Activated CD8-positive, alpha-beta memory T cell treated with anti-CD3 and anti-CD28 coated beads, Interleukin-2, amount 10 ng/mL, durations not matched to agents 7 days and 5 days (primary cell): ENCODE data around the gene QRICH2. TPM values are rescaled to one million over a fixed set of nuclear protein-coding genes. Genes with fewer than 3 reads are reported as not detected.
"Not testable (repeated sequence)": the region's sequence is repeated elsewhere in the genome, so short reads cannot be mapped to it uniquely, and the experiment has no call there.

ENCODE experiments used
- ATAC-seq: fragments of 150-1000 bp; cut with Tn5 transposase; one replicate; pipeline ENCODE4 v1.10.0; 2021; ENCODE audit warnings: moderate library complexity
- CTCF ChIA-PET: fragments of 350-600 bp; sonication (Branson Sonifier 250); formaldehyde crosslinking; loops from one replicate; lab custom pipeline; 2021; ENCODE audit warnings: antibody characterized with exemption; lab: Charles Lee
- DNase-seq: peaks from one replicate; pipeline ENCODE4 v3.0.0-alpha.2; 2020
- H3K27ac Mint-ChIP-seq: one replicate; pipeline ENCODE4 v1.8.0; 2021; ENCODE audit warnings: mild to moderate bottlenecking, mixed read lengths
- H3K27me3 Mint-ChIP-seq: one replicate; pipeline ENCODE4 v1.8.0; 2021; ENCODE audit warnings: mixed read lengths
- H3K36me3 Mint-ChIP-seq: one replicate; pipeline ENCODE4 v1.8.0; 2021; ENCODE audit warnings: mild to moderate bottlenecking, mixed read lengths
- H3K4me1 Mint-ChIP-seq: one replicate; pipeline ENCODE4 v1.8.0; 2021; ENCODE audit warnings: mixed read lengths
- H3K4me3 Mint-ChIP-seq: one replicate; pipeline ENCODE4 v1.8.0; 2021; ENCODE audit warnings: mild to moderate bottlenecking, moderate library complexity, mixed read lengths
- H3K9me3 Mint-ChIP-seq: one replicate; pipeline ENCODE4 v1.8.0; 2022; ENCODE audit warnings: low read depth, mixed read lengths
- total RNA-seq, 2 experiments: library from RNA; stranded (reverse); gene quantifications; one replicate each; pipeline ENCODE4 v1.2.3, GENCODE V29; 2021

QRICH2 gene
- total RNA-seq, 2 experiments from 2014 or later, result 3.8 to 5.8 TPM

DNA sequence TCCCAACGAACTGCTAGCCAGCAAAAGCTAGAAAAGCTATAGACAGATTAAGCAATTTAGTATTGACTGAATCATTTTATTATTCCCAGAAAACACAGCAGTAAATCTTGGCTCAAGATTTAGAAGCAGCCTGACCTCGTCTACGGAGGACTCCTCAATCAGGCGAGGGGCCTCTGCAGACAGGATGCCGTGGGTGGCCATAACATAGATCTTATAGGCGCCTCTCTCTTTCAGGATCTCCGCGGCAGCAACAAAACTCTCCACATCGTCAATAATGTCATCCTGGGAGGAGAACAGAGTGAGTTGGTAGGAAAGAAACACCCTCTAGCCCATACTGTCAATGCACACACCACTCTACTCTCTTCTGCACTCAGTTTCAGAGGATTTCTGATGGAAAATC lies 4.7 kb upstream of the QRICH2 start:
- Mint-ChIP-seq H3K4me3 (no peak overlapping the region), H3K27ac (no peak overlapping the region), H3K27me3 (no peaks in the 10 kb centered on the region), H3K36me3 (peaks cover 23% of the 10 kb centered on the region), H3K4me1 (peaks cover 3% of the 10 kb centered on the region), H3K9me3 (no peaks in the 10 kb centered on the region)
- CTCF ChIA-PET, result interaction anchor here (0.6 to 0.9 kb wide), 3 partner anchors 9 to 193 kb away, joined by 3 to 5 read pairs (median 3); partner anchors contain the start of gene SPHK1
- ATAC-seq (no peak), DNase-seq (no peak)

- Mint-ChIP-seq H3K4me1 (no peaks in the 10 kb centered on the region), H3K4me3 (no peak overlapping the region), H3K27ac (no peak overlapping the region), H3K27me3 (no peaks in the 10 kb centered on the region), H3K36me3 (peaks cover 13% of the 10 kb centered on the region), H3K9me3 (no peaks in the 10 kb centered on the region)
- CTCF ChIA-PET, result interaction anchor here (1.1 to 2.8 kb wide), 5 partner anchors 11 to 99 kb away, joined by 3 to 20 read pairs (median 3); partner anchors contain the start of gene SPHK1
- ATAC-seq (no peak), DNase-seq (no peak)
Observed at GRCh38 chr17:76309461-76309860, 1.4 kb upstream of the QRICH2 start.

- H3K4me1 Mint-ChIP-seq, result peaks cover 2% of the 10 kb centered on the region
- no peak for DNase-seq
- no peaks in the 10 kb centered on the region for H3K9me3 Mint-ChIP-seq
- CTCF ChIA-PET, result interaction anchor here (0.5 to 10.5 kb wide), 4 partner anchors 8 to 89 kb away, joined by 3 to 171 read pairs (median 4); no protein-coding TSS in a partner anchor
- H3K27me3 Mint-ChIP-seq, result no peaks in the 10 kb centered on the region
- peaks cover 5% of the 10 kb centered on the region for H3K36me3 Mint-ChIP-seq
- no peak overlapping the region for H3K27ac Mint-ChIP-seq
- no peak overlapping the region for H3K4me3 Mint-ChIP-seq
- no peak for ATAC-seq
Observed at GRCh38 chr17:76307299-76307965, 644 bp downstream of the QRICH2 start.

GRCh38 chr17:76305135-76305454 lies 3.0 kb downstream of the QRICH2 start:
- H3K27me3 Mint-ChIP-seq, result not testable (repeated sequence)

GRCh38 chr17:76304226-76305134 lies 3.6 kb downstream of the QRICH2 start:
- no peaks in the 10 kb centered on the region for H3K9me3 Mint-ChIP-seq
- CTCF ChIA-PET, result interaction anchor here (0.6 to 10.5 kb wide), 16 partner anchors 8 to 1851 kb away, joined by 3 to 171 read pairs (median 4); partner anchors contain the start of genes PRPSAP1 and SPHK1
- H3K4me3 Mint-ChIP-seq, result no peak overlapping the region
- DNase-seq, result no peak
- H3K27me3 Mint-ChIP-seq, result no peaks in the 10 kb centered on the region
- ATAC-seq, result no peak
- peaks cover 2% of the 10 kb centered on the region for H3K36me3 Mint-ChIP-seq
- H3K4me1 Mint-ChIP-seq, result peaks cover 2% of the 10 kb centered on the region
- no peak overlapping the region for H3K27ac Mint-ChIP-seq

More at GRCh38 chr17:76305135-76305454, 3.0 kb downstream of the QRICH2 start:
- H3K4me1 Mint-ChIP-seq, ATAC-seq, DNase-seq, H3K27ac Mint-ChIP-seq, H3K4me3 Mint-ChIP-seq, H3K9me3 Mint-ChIP-seq, H3K36me3 Mint-ChIP-seq: not testable (repeated sequence)
- CTCF ChIA-PET, result interaction anchor here (0.7 to 10.5 kb wide), 7 partner anchors 12 to 291 kb away, joined by 3 to 171 read pairs (median 9); partner anchors contain the start of gene SPHK1

- DNase-seq (no peak), ATAC-seq (no peak)
- Mint-ChIP-seq H3K4me1 (peaks cover 3% of the 10 kb centered on the region), H3K4me3 (no peak overlapping the region), H3K36me3 (no peaks in the 10 kb centered on the region), H3K27me3 (no peaks in the 10 kb centered on the region), H3K9me3 (no peaks in the 10 kb centered on the region), H3K27ac (no peak overlapping the region)
- CTCF ChIA-PET, result interaction anchor here (0.6 to 8.4 kb wide), 7 partner anchors 10 to 284 kb away, joined by 3 to 81 read pairs (median 13); partner anchors contain the start of genes EXOC7 and SPHK1
Observed at GRCh38 chr17:76297436-76297835, 10.6 kb downstream of the QRICH2 start.

DNA sequence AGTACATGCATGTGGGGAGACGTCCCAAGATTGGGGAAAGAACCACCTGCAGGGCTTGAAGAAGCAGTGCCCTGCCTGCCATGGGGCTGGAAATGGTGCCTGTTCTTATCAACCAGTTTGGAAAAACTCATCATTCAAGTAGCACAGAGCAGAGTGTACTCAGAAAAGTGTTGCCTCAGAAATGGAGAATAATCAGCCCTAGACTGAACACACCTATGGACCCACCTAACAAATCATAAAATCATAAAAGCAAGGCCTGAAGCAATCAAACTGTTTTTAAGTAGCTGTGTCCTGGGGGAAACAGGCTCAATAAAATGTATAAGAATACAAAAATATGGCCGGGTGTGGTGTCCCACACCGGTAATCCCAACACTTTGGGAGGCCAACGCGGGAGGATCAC lies 11.2 kb downstream of the QRICH2 start:
- Mint-ChIP-seq H3K27ac (no peak overlapping the region), H3K9me3 (no peaks in the 10 kb centered on the region), H3K36me3 (no peaks in the 10 kb centered on the region), H3K27me3 (no peaks in the 10 kb centered on the region), H3K4me1 (peaks cover 3% of the 10 kb centered on the region), H3K4me3 (no peak overlapping the region)
- CTCF ChIA-PET, result interaction anchor here (0.6 to 7.5 kb wide), 4 partner anchors 17 to 283 kb away, joined by 3 to 46 read pairs (median 20); no protein-coding TSS in a partner anchor
- ATAC-seq (no peak), DNase-seq (no peak)

- Mint-ChIP-seq H3K4me3 (no peak overlapping the region), H3K27ac (no peak overlapping the region), H3K27me3 (no peaks in the 10 kb centered on the region), H3K36me3 (no peaks in the 10 kb centered on the region), H3K4me1 (peaks cover 3% of the 10 kb centered on the region), H3K9me3 (no peaks in the 10 kb centered on the region)
- ATAC-seq, result no peak
- DNase-seq, result no peak
- CTCF ChIA-PET, result interaction anchor here (1.0 to 2.1 kb wide), 4 partner anchors 16 to 285 kb away, joined by 3 to 12 read pairs (median 6); no protein-coding TSS in a partner anchor
Observed at GRCh38 chr17:76296186-76296585, 11.9 kb downstream of the QRICH2 start.

- no peaks in the 10 kb centered on the region for H3K9me3 Mint-ChIP-seq
- no peaks in the 10 kb centered on the region for H3K4me1 Mint-ChIP-seq
- no peak overlapping the region for H3K27ac Mint-ChIP-seq
- DNase-seq (no peak), ATAC-seq (no peak)
- CTCF ChIA-PET, result interaction anchor here (1.4 kb wide), 1 partner anchor 172 kb away, joined by 4 read pairs; no protein-coding TSS in a partner anchor
- no peaks in the 10 kb centered on the region for H3K27me3 Mint-ChIP-seq
- H3K4me3 Mint-ChIP-seq, result no peak overlapping the region
- H3K36me3 Mint-ChIP-seq, result no peaks in the 10 kb centered on the region
Observed at GRCh38 chr17:76293106-76293505, 15.0 kb downstream of the QRICH2 start.

DNA sequence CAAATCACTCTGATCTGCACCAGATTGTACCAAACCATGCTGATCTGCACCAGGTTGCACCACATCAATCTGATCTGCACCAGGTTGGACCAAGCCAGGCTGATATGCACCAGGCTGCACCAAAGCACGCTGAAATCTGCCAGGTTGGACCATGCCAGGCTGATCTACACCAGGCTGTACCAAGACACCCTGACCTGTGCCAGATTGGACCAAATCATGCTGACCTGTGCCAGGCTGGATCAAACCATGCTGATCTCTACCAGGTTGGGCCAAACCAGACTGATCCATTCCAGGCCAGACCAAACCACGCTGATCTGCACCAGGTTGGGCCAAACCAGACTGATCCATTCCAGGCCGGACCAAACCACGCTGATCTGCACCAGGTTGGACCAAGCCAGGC lies 15.5 kb downstream of the QRICH2 start:
- CTCF ChIA-PET, result no interaction called here
- Mint-ChIP-seq H3K4me3 (no peak overlapping the region), H3K9me3 (no peaks in the 10 kb centered on the region), H3K27ac (no peak overlapping the region), H3K36me3 (no peaks in the 10 kb centered on the region), H3K4me1 (no peaks in the 10 kb centered on the region), H3K27me3 (no peaks in the 10 kb centered on the region)
- DNase-seq (no peak), ATAC-seq (no peak)

GRCh38 chr17:76281573-76282371 lies 26.3 kb downstream of the QRICH2 start:
- Mint-ChIP-seq H3K9me3 (no peaks in the 10 kb centered on the region), H3K4me3 (no peak overlapping the region), H3K27me3 (no peaks in the 10 kb centered on the region), H3K4me1 (peaks cover 1% of the 10 kb centered on the region), H3K36me3 (no peaks in the 10 kb centered on the region), H3K27ac (no peak overlapping the region)
- DNase-seq (no peak), ATAC-seq (no peak)
- CTCF ChIA-PET, result interaction anchor here (2.0 to 13.7 kb wide), 7 partner anchors 8 to 268 kb away, joined by 4 to 308 read pairs (median 39); partner anchors contain the start of gene FOXJ1

- ATAC-seq, result no peak
- H3K27ac Mint-ChIP-seq, result no peak overlapping the region
- H3K36me3 Mint-ChIP-seq, result no peaks in the 10 kb centered on the region
- H3K4me1 Mint-ChIP-seq, result peaks cover 1% of the 10 kb centered on the region
- no peaks in the 10 kb centered on the region for H3K9me3 Mint-ChIP-seq
- CTCF ChIA-PET, result interaction anchor here (1.0 to 13.7 kb wide), 22 partner anchors 12 to 300 kb away, joined by 3 to 308 read pairs (median 9); partner anchors contain the start of genes EXOC7 and FOXJ1
- H3K4me3 Mint-ChIP-seq, result no peak overlapping the region
- H3K27me3 Mint-ChIP-seq, result no peaks in the 10 kb centered on the region
- DNase-seq, result no peak
Observed at GRCh38 chr17:76280650-76281049, 27.4 kb downstream of the QRICH2 start.
